GM21529 (cell line): ENCODE results near the gene LHFPL6.

Source experiments
- ATAC-seq: cut with Tn5 transposase; IDR thresholded peaks from one replicate; pipeline ENCODE4 v1.9.1; 2021; ENCODE audit not compliant: unreplicated experiment

Gene LHFPL6

DNA sequence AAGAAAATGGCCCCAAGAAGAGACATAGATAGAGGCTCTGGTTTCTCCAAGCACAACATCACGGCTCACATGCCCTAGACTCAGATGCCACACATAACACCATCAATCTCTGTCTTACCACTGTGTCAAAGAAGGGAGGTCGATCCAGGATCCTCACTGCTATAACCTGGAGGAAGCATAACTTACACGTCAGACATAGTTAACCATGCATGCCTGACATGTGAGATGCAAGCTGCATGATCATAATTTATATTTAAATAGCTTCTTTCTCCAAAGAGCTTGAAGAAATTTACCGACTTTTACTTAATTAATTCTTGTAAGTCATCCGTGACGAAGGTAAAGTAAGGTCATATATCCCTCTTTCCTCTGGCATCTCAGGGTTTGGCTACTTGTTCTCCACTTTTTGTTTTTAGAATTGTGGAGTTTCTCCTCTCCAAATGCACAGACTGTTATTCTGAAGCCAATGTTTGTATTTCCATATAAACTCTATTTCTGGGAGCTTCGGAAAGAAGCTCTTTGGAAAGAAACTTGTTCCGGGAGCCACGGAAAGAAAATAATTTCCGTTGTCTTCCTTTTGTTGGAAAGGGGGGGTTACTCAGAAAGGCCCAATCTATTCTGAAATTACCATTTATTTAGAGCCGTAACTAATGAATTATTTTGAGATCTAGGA lies 205.6 kb downstream of the LHFPL6 start:
- ATAC-seq, result no peak

DNA sequence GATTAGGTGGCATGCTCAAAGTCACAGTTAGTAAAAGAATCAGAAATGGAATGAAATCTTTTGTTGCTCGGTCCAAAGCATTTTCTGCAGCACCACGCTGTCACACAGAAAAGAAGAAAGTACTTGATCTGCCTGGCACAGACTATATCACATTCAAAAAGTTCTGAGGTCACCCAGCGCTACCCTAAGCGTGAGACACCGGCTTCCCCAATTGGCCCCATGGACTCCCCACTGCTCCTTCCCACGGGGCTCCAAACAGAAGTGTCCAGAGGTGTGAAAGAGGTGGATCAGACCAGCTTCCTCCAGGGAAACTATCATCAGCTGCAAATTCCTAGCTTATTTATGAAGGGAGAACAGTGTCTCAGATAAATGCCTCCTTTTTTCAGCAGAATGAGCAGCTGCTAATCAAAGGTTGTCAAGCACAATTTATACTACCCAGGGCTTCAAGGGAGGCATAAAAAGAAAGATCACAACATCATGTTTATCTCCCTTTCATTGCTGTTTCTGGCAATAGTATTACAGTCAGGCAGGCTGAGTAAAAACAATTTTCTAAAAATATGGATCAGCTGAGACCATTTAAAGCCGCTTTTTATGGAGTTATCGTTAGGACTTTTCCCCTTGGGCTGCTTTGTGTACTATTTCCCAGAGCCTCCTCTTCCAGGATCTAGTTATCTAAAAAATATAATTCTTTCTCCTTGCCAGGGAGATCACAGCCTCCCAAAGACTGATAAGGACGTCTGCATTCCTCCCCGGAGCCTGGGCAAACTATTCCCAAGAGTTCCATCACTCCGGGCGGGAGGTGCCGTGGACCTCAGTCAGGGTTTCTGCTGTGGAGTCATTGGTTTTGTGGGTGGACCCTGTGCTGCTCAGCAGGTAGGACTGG lies 208.0 kb downstream of the LHFPL6 start:
- no peak for ATAC-seq

DNA sequence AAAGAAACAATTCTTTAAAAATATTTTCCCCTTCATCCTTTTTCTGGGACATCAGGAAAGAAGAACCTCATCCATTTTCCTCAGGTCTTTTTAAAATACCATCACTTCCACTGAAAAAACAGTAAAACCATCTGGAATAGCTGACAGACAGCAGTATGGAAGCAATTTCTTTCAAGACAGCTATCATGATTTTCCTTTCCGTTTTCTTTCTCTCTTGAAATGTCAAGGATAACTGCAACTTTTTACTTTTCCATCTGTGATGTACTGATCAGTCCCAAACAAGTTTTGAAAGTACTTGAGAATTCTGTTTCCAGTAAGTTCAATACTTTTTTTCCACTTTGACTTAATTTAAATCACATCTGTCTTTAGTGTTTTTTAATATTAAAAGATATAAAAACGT lies 211.2 kb downstream of the LHFPL6 start:
- ATAC-seq, result no peak

DNA sequence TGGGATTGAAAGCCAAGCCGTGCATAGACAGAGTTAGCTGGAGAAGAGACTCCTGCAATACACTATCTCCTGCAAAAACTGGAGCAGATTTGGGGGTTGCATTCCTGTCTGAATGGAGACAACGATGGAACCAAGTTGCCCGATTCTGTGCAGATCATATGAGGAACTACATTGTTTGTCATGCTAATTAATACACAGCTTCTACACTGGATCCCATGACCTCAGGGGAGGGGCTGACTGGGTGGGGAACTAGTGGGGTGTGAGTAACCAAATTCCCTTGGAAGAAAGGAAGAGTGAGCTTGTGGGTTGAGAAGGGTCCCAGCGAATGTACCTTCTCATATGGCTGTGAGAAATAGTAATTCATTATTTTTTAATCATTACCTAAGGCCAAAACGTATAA lies 214.0 kb downstream of the LHFPL6 start:
- ATAC-seq, result no peak

DNA sequence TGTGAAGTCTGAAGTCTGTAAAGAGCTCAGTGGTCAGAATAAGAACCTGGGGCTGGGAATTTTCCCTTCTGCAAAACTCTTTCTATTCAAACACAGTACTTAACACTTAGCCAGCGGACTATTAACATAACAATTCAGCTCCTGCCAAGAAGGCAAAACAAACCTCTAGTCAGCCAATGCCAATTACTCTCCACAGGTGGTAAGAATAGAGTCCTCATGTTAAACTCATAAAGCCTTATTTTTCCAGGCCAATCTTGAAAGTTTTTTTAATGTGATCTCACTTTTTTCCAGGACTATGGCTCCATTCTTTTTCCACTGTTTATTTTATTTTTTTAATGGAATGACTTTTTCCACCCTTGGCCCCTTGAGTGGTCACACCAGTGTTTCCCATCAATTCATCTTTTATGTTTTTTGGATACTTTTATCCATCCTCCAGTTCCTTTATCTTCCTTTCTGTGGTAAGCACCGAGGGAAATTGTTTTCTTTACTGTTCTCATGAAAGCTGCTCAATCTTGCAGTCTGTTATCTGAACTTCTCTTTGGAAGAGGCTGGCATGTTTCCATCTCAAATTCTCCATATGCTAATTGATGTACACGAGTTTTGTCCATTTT lies 217.3 kb downstream of the LHFPL6 start:
- no peak for ATAC-seq

DNA sequence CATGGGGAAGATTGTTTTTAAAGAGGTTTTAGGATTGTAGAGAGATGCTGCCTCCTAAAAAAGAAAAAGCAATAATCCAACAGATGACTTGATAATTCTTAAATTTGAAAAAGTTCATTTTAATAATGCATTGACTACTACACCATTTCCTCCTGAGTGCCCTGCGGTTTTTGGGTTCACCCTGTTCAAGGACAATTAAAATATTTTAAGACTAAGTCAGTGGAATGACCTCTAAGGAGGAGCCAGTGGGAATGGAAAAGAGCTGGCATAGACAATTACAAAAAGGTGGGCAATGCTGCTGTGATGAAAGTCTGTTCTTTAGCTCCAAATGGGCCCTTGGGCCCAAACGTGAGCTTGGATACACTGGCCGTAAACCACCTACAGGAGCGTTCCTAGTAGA lies 217.8 kb downstream of the LHFPL6 start:
- ATAC-seq, result no peak

DNA sequence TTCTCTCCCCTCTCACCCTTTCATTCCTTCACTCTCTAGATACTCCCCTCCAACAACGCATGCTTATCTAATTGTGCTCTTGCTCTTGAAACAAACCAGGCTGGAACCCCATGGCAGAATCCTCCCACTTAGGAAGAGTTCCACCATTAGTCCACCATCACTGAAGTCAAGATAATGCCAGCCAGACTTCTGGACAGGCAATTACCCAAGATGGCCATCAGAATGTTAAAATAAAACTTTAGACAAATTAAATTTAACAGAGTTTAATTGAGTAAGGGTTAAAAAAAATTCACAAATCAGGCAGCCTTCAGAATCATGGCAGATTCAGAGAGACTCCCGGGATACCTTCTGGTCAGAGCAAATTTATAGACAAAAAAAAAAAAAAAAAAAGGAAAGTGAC lies 221.5 kb downstream of the LHFPL6 start:
- ATAC-seq, result no peak

DNA sequence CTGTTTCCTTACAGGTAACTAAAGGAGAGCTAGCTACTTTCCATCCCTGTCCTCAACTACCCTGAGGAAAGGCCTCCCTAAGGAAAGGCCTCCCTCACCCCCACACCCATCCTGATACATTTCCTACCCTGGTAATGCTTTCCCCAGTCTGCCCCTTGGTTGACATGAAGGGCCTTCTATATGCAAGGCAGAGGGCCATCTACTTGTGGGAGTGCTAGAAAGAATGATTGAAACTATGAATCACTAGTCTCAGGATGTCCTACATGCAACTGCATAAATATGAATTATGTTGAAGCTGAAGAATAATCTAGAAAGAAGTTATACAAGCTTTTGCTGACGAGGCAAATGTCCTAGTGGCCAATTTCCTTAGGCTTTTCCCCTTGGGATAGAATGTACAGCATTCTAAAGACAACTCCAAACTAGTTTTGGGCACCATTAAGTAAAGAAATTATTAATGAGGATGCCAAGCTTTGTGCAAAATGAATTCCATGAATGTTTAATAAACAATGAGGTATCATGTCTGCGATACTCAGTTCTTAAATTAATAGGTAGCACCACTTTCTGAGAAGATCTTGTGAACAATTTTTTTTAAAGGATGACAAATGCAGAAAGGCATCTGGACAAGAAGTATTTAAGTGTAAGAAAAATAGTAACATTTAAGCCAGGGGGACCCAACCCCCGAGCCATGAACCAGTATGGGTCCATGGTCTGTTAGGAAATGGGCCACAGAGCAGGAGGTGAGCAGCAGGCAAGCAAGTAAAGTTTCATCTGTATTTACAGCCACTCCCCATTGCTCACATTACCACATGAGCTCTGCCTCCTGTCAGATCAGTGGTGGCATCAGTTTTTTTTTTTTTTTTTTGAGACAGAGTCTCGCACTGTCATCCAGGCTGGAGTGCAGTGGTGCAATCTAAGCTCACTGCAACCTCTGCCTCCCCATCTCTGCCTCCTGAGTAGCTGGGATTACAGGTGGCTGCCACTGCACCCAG lies 223.0 kb downstream of the LHFPL6 start:
- no peak for ATAC-seq

DNA sequence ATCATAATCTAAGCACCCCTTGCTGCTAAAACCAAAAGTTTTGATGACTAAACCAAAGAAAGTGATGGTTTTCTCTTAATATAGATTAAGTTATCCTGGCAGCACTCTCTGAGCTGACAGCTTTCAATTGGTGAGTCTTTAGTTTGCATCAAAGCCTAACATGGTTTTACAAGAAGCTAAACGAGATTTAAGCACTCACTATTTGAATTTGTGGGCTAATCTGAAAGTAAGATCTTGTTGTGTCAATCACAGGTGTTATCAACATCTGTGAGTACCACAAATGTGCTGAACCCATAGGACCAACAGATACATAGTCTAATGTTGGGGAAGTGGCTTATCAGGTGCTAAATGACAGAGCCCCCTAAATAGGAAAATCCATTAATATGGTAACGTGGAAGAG lies 223.9 kb downstream of the LHFPL6 start:
- peak; percentile 86 for ATAC-seq

DNA sequence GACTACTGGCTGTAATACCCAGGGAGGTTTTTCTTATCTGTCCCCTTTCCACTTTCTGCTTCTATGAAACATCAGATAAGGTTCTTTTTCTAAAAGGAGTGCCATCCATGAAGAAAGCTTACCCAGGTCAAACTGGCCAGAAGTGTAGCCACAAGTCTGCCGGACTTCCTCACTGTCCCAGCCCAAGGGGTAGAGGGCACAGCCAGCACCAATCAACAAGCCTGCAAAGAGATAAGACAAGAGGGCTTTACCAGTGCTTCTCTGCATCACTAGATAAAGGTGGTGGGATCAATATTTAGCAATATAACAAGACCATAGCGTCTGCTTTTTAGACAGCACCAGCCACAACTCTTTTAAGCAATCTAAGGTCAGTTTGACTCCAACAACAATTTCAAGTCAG lies 224.7 kb downstream of the LHFPL6 start:
- no peak for ATAC-seq

DNA sequence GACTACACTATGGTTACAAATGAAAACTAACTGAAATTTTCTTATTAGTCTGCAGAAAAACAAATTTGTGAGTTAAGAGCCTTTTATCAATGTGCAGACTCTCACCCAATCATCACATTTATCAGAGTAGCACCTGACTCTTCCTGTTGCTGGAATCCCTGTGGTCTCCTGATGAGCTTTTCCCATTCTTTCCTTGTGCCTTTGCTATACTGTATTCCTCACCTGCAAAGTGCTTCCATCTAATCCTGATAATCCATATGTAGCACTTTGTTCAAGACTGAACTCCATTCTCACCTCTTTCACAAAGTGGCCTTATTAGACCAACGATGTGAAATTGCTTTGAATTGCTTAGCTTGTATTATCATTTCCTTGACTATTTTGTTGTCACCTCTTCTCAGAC lies 225.3 kb downstream of the LHFPL6 start:
- ATAC-seq, result no peak

DNA sequence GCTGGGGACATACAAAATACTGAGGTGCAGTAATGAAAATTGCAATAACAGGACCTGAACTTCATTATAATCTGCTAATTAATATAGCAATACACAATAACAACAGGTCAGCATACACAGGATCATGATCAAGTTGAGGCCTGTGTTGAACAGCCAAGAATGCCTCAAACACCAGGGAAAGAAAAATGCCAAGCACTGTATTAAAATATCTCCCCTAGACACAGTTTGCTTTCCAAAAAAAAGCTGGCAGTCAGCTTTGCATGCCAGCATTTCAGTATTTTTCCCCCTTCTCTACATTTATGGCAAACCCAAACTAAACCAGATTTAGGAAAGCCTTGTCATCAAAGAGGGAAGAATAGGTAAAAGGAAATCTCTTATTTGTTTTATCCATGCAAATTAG lies 226.9 kb downstream of the LHFPL6 start:
- no peak for ATAC-seq

DNA sequence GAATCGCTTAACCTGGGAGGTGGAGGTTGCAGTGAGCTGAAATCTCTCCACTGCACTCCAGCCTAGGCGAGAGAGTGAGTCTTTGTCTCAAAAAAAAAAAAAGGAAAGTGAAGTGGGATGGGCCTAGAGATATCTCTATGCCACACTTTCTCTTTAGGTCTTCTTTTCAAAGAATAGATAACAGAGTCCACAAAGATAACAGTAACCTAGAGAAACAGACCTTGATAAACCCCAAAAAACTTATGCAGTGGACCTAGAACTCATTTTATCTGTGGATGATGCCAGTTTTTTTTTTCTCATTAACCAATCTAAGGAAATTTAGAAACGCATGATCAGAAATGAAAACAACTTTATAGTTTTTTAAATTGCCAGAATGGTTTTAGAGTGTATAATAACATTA lies 227.4 kb downstream of the LHFPL6 start:
- ATAC-seq, result no peak

DNA sequence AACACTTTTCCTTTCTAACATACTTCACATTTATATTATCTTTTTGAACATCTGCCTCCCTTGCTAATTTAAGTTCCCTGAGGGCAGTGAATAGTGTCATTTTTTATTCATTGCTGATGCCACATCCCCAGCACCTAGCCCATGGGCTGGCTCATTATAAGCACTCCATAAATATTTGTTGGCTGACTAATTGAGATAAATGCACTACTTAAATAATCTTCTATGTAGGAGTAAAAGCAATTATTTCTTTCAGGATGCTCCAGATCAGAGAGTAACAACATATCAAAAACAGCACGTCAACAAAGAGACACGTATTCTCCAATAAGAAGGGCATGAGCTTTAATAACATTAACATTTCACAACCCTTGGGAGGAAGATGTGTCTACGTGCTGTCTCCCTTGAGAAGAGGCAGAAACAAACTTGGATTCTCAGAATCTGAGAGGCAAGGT lies 228.2 kb downstream of the LHFPL6 start:
- ATAC-seq, result no peak

DNA sequence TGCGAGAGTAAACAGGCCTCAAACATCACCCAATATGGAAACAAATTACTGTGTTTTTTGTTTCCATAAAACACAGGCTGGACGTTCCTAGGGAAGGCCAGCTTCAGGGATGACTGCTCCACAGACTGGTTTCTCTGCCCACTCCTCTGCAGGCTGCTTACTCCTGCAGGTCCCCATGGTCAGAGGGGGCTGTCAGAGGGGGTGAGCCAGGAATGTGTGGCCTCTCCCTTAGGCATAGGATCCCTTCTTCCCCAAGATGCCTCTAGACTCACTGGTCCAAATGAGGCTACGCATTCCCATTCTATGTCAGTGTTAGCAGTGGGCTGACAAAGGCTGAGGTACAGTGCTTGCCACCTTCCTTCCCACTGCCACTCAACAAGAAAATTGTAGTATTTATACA lies 229.8 kb downstream of the LHFPL6 start:
- ATAC-seq, result no peak

DNA sequence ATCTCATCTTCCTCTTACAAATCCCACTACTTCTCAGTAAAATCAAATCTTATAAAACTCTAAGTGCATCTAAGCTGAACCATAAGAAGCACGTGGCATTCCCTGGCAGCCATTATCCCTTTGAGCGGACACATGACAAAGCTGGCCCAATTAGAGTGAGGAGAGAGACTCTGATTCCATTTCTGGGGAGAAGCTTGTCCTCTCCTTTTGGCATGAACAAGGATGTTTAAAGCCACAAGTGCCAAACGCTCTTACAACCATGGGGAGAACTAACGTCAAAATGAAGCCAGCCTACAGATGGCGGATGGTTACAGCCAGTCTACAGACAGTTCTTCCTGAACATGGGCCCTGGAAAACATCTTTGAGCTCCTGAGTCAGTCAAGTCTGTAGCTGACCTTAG lies 231.3 kb downstream of the LHFPL6 start:
- no peak for ATAC-seq

DNA sequence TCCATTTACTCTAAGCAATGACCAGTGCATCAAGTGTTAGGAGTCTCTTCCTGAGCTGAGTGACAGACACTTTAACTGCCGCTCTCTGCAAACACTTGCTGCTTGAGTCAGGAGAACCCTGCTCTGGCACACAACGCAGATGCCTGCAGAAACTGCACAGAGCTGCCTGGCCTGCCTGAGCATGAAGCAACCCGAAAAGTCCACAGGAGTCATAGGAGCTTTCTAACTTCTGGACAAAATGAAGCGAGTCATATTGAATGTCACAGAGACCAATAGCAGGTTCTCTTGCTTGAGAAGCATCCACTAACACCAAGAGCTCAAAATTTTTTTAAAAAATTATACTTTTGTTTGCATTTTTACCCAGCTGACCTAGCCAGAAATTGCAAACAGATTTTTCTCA lies 232.4 kb downstream of the LHFPL6 start:
- ATAC-seq, result no peak

DNA sequence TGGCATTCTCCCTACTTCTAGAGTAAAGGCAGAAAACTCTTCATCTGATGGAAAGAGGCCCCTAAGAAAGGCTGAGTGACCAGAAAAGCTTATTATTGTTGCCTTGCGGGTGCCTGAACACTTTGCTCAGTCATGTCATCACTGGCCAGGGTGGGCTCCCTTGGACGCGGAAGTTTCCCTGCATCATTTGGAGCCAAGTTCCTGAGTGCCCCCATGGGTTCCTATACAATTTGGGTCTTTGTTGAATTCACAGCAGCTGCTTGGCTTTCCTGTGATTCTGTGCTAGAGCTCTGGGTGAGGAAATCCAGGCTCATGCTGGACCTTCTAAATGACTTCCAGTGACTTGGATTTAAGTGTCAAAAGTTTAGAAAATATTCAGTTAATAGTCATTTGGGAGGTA lies 232.9 kb downstream of the LHFPL6 start:
- ATAC-seq, result no peak

DNA sequence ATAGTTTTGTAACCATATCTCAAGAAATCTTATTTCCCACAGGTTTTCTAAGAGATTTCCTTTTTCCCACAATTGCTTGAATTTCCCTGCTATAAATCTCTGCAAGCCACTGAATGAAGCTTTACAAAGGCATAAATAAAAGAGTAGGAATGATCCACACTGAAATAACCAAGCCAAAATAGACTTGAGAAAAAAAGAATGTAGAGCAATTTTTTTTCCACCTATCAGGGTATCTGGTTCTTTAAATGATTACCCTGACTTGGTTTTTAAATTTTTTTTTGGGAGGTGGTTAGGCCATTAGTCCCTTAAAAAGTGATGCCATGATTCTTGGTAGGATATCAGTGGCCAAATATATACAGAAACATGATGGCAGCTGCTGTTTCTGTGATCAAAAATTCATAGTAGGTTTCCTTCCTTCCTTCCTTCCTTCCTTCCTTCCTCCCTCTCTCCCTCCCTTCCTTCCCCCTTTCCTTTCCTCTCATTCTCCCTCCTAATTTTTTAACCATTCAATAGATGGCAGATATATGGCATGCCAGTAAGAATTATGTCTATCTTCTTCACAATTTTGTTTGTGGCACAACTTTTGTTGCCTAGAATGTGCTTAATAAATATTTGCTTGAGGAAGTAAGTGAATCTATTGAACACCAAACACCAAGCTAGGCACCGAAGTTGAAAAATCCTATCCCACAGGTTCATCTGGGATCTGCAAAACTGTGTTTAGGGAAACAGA lies 233.7 kb downstream of the LHFPL6 start:
- no peak for ATAC-seq

DNA sequence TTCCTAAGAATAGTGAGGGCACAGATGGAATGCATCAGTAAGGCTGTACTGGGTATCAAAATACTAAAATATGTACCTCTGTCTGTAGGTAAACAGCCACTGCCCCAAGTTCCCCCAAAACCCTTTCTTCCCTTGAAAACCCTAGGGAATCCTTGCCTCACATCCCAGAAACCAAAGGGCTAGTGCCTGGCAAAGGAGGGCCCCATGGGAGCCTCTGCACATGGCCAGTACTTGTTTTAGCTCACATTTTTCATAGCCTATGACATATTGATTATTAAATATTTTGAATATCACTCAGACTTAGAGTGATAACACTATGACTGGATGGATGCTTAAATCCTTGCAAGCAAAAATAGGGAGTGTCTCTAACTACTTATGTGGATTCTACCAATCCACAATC lies 237.1 kb downstream of the LHFPL6 start:
- no peak for ATAC-seq
